ENCODE results near the gene LMF1. TPM values are rescaled to one million over a fixed set of nuclear protein-coding genes. Genes with fewer than 3 reads are reported as not detected.

The LMF1 gene
- total RNA-seq, 1 donor from 2014 or later: 26.2 TPM

DNA sequence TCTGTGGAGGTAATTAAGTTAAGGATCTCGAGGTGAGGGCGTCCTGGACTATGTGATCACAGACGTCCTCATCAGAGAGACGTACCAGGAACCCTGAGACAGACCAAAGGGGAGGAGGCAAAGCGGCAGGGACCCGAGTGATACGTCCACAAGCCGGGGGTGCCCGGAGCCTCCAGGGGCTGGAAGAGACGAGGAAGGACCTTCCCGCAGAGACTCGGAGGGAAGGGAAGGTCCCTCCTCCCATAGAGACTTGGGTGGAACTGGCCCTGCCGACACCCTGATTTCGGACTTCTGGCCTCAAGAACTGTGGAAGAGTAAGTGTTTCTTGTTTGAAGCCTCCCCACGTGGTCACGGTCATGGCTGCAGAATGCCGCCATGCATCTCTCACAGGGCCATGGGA is 30.8 kb downstream of the LMF1 start:
- no peak overlapping the region for H3K27ac Mint-ChIP-seq
- H3K36me3 Mint-ChIP-seq (ENCODE audit: insufficient read depth): peaks cover 45% of the 10 kb centered on the region
- H3K27me3 Mint-ChIP-seq: no peaks in the 10 kb centered on the region
- no peak for DNase-seq (ENCODE audit: low spot score, unreplicated experiment)
- peaks cover 19% of the 10 kb centered on the region for H3K9me3 Mint-ChIP-seq (ENCODE audit: low read depth)
- no peak overlapping the region for H3K4me3 Mint-ChIP-seq (ENCODE audit: low read depth)
- TF ChIP-seq CTCF (IDR thresholded peaks at IDR 0.05; ENCODE audit: unreplicated experiment): no peak
- H3K4me1 Mint-ChIP-seq (ENCODE audit: low read depth): no peaks in the 10 kb centered on the region

GRCh38 chr16:939311-939710 is 31.5 kb downstream of the LMF1 start:
- DNase-seq (ENCODE audit: low spot score, unreplicated experiment): no peak
- H3K9me3 Mint-ChIP-seq (ENCODE audit: low read depth): peaks cover 19% of the 10 kb centered on the region
- H3K36me3 Mint-ChIP-seq (ENCODE audit: insufficient read depth): peaks cover 40% of the 10 kb centered on the region
- H3K4me3 Mint-ChIP-seq (ENCODE audit: low read depth): no peak overlapping the region
- H3K27me3 Mint-ChIP-seq: no peaks in the 10 kb centered on the region
- no peak for TF ChIP-seq CTCF (IDR thresholded peaks at IDR 0.05; ENCODE audit: unreplicated experiment)
- no peak overlapping the region for H3K27ac Mint-ChIP-seq
- no peaks in the 10 kb centered on the region for H3K4me1 Mint-ChIP-seq (ENCODE audit: low read depth)

- H3K27me3 Mint-ChIP-seq: no peaks in the 10 kb centered on the region
- H3K9me3 Mint-ChIP-seq (ENCODE audit: low read depth): peaks cover 17% of the 10 kb centered on the region
- no peak overlapping the region for H3K4me3 Mint-ChIP-seq (ENCODE audit: low read depth)
- H3K36me3 Mint-ChIP-seq (ENCODE audit: insufficient read depth): peaks cover 35% of the 10 kb centered on the region
- TF ChIP-seq CTCF (IDR thresholded peaks at IDR 0.05; ENCODE audit: unreplicated experiment): no peak
- H3K4me1 Mint-ChIP-seq (ENCODE audit: low read depth): no peaks in the 10 kb centered on the region
- H3K27ac Mint-ChIP-seq: no peak overlapping the region
- no peak for DNase-seq (ENCODE audit: low spot score, unreplicated experiment)
Observed at GRCh38 chr16:938752-939151, 32.0 kb downstream of the LMF1 start.

- H3K4me1 Mint-ChIP-seq (ENCODE audit: low read depth): no peaks in the 10 kb centered on the region
- H3K27ac Mint-ChIP-seq: no peak overlapping the region
- peaks cover 33% of the 10 kb centered on the region for H3K36me3 Mint-ChIP-seq (ENCODE audit: insufficient read depth)
- peaks cover 15% of the 10 kb centered on the region for H3K9me3 Mint-ChIP-seq (ENCODE audit: low read depth)
- no peaks in the 10 kb centered on the region for H3K27me3 Mint-ChIP-seq
- H3K4me3 Mint-ChIP-seq (ENCODE audit: low read depth): no peak overlapping the region
- DNase-seq (ENCODE audit: low spot score, unreplicated experiment): no peak
- no peak for TF ChIP-seq CTCF (IDR thresholded peaks at IDR 0.05; ENCODE audit: unreplicated experiment)
Observed at GRCh38 chr16:938136-938535, 32.6 kb downstream of the LMF1 start.

DNA sequence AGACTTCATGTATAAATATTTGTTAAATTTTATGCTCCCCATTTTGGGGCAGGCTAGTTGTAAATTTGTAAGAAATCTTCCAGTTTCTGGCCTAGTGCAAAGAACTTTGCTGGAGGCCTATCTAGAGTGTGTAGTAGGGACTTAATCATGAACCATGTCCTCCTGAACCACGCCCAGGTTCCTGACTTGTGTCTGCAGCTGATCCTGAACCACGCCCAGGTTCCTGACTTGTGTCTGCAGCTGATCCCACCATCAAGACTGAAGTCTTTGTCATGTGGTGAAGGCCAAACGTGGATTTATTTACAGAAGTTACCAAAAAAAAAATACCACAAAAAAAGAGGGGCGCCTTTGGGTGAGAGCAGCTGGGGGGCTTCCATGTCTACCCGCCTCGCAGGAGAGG is 33.1 kb downstream of the LMF1 start:
- Mint-ChIP-seq H3K36me3 (ENCODE audit: insufficient read depth) (peaks cover 31% of the 10 kb centered on the region), H3K27ac (no peak overlapping the region), H3K4me1 (ENCODE audit: low read depth) (no peaks in the 10 kb centered on the region), H3K9me3 (ENCODE audit: low read depth) (peaks cover 13% of the 10 kb centered on the region), H3K27me3 (no peaks in the 10 kb centered on the region), H3K4me3 (ENCODE audit: low read depth) (no peak overlapping the region)
- DNase-seq (ENCODE audit: low spot score, unreplicated experiment): no peak
- no peak for TF ChIP-seq CTCF (IDR thresholded peaks at IDR 0.05; ENCODE audit: unreplicated experiment)

Measured in progenitor cell of endocrine pancreas (in vitro differentiated cells).